Adrenal gland (tissue), 12 donors: Measurements from ENCODE around the gene KLK10. TPM values are rescaled to one million over a fixed set of nuclear protein-coding genes. Genes with fewer than 3 reads are reported as not detected.

Experiments
- DNase-seq, 7 donors: peaks; one replicate each; pipeline ENCODE4 v3.0.0-alpha.2; 2019 to 2020
- H3K27ac ChIP-seq, 5 donors: fragments of 200-600 bp; sonication (generic) in 4 of 5; 1 replicate in 3 of 5; 2 replicates in 2 of 5; pipeline versions ENCODE4 v1.5.1 to v1.8.0; 2016 to 2020; ENCODE audit warnings: mild to moderate bottlenecking in 1 of 5
- H3K27me3 ChIP-seq: fragments of 200-600 bp; 2 replicates; pipeline ENCODE4 v1.8.0; 2021
- H3K36me3 ChIP-seq, 2 donors: fragments of 200-600 bp; replicated peaks in 1 of 2; 1 replicate in 1 of 2; 2 replicates in 1 of 2; pipeline versions ENCODE4 v1.5.1 to v1.8.0; 2018 to 2022
- H3K4me1 ChIP-seq, 2 donors: fragments of 200-600 bp; replicated peaks in 1 of 2; 1 replicate in 1 of 2; 2 replicates in 1 of 2; pipeline versions ENCODE4 v1.5.1 to v1.8.0; 2018 to 2021
- H3K4me3 ChIP-seq, 4 donors: fragments of 200-600 bp; sonication (generic) in 3 of 4; one replicate each; pipeline ENCODE4 v1.5.1; 2016 to 2018
- H3K9me3 ChIP-seq, 3 donors: fragments of 200-600 bp; sonication (generic) in 1 of 3; replicated peaks in 1 of 3; 1 replicate in 2 of 3; 2 replicates in 1 of 3; pipeline versions ENCODE4 v1.5.1 to v1.8.0; 2016 to 2021
- CTCF ChIP-seq, 6 experiments: fragments of 450-650 bp in 4 of 6; fragments of 200-600 bp in 2 of 6; sonication (generic) in 1 of 6; IDR thresholded peaks; 1 replicate in 5 of 6; 2 replicates in 1 of 6; pipeline versions ENCODE4 v1.5.1 to v1.8.0; 2016 to 2021; ENCODE audit warnings: antibody characterized with exemption in 6 of 6, mild to moderate bottlenecking in 2 of 6, moderate library complexity in 1 of 6
- POLR2A ChIP-seq, 2 donors: fragments of 450-650 bp; IDR thresholded peaks; one replicate each; pipeline ENCODE4 v1.6.1; 2017; ENCODE audit warnings: antibody characterized with exemption in 2 of 2, mild to moderate bottlenecking in 2 of 2, moderate library complexity in 1 of 2
- whole genome bisulfite sequencing, 4 donors: extraction: QIAGEN DNeasy Blood & Tissue Kit in 2 of 4; methylation state at CpG; one replicate each; pipeline versions ENCODE4 v1.1.5 to v1.1.7; 2013 to 2017; 5-methylcytosine and 5-hydroxymethylcytosine counted together
- intact Hi-C, 2 donors: fragments of 100-400 bp; cut with DNase I; formaldehyde crosslinking; loops; one replicate each; pipeline versions ENCODE4 v1.14.1 to v1.15.0; 2022 to 2023
- polyA plus RNA-seq, 3 donors: library from polyadenylated mRNA; stranded (reverse); fragments of 200-250 nt in 2 of 3; fragments of 350-450 nt in 1 of 3; fragmentation: Illumina TruSeq in 1 of 3; extraction: RNeasy Lipid Tissue Mini Kit (QIAGEN cat#74804) in 1 of 3; gene quantifications; one replicate each; pipeline ENCODE4 v1.2.3, GENCODE V29; 2013 to 2014
- total RNA-seq, 9 donors: library from RNA; depleted of rRNA in 4 of 9; stranded (reverse); fragments of >200 nt in 4 of 9; fragments of 120-200 nt in 1 of 9; fragmentation: NEBNext Ultra II Directional in 1 of 9; extraction: Animal tissue kit (Norgen Biotek cat#: 25700) in 1 of 9; gene quantifications; one replicate each; pipeline versions ENCODE4 v1.1.0 to v1.2.4, GENCODE V29; 2013 to 2023
- donor health status: healthy with polysubstance abuse.
- donor health status: Bipolar disorder and iron deficiency.
- donor health status: DM: yes; HTN: yes; CAD: no.
- donor health status: DM: no; HTN: no; CAD: no.
- donor health status: DM: no; HTN: no; CAD: no.
- donor health status: DM: yes; HTN: yes; CAD: no.

The KLK10 gene
- total and polyA plus RNA-seq, 12 donors = 0.23 to 1.4 (median 0.38) TPM; not detected in 6

GRCh38 chr19:51040151-51040550 is 20.6 kb upstream of the KLK10 start:
- H3K36me3 ChIP-seq = no peaks in the 10 kb centered on the region
- H3K9me3 ChIP-seq = no peaks in the 10 kb centered on the region
- TF ChIP-seq POLR2A (IDR thresholded peaks at IDR 0.05) = no peak
- no peak for TF ChIP-seq CTCF (IDR thresholded peaks at IDR 0.05)
- DNase-seq = no peak
- no peak overlapping the region for H3K4me3 ChIP-seq
- 86 to 90% (median 88%) methylated on average over 6 of the region's 6 CpGs for WGBS, 4 donors
- intact Hi-C loops = no loop called here
- H3K27me3 ChIP-seq = no peaks in the 10 kb centered on the region
- H3K27ac ChIP-seq = no peak overlapping the region
- H3K4me1 ChIP-seq = no peaks in the 10 kb centered on the region

GRCh38 chr19:51036519-51036918 is 17.0 kb upstream of the KLK10 start:
- WGBS, 4 donors = 44 to 55% (median 49%) methylated on average over 9 of the region's 9 CpGs
- no peak overlapping the region for H3K27ac ChIP-seq
- no peak overlapping the region for H3K4me3 ChIP-seq
- no peak for DNase-seq
- no peaks in the 10 kb centered on the region for H3K4me1 ChIP-seq
- TF ChIP-seq POLR2A (IDR thresholded peaks at IDR 0.05) (no peak), CTCF (IDR thresholded peaks at IDR 0.05) (no peak)
- H3K9me3 ChIP-seq = no peaks in the 10 kb centered on the region
- no peaks in the 10 kb centered on the region for H3K36me3 ChIP-seq
- intact Hi-C loops = no loop called here
- H3K27me3 ChIP-seq = no peaks in the 10 kb centered on the region

- intact Hi-C loops = no loop called here
- H3K27ac ChIP-seq = no peak within 1 kb of the TSS
- 42 to 57% (median 45%) methylated on average over 11 of the region's 11 CpGs for WGBS, 4 donors
- no peaks in the 10 kb centered on the region for H3K36me3 ChIP-seq
- no peak for DNase-seq
- no peak for TF ChIP-seq CTCF (IDR thresholded peaks at IDR 0.05)
- no peak for TF ChIP-seq POLR2A (IDR thresholded peaks at IDR 0.05)
- no peaks in the 10 kb centered on the region for H3K27me3 ChIP-seq
- H3K9me3 ChIP-seq = no peaks in the 10 kb centered on the region
- H3K4me3 ChIP-seq = no peak within 1 kb of the TSS
- H3K4me1 ChIP-seq = no peaks in the 10 kb centered on the region
Measured at GRCh38 chr19:51034704-51035103, 15.2 kb upstream of the KLK10 start, which contains the start of gene KLK12. Gene KLK12, minus strand, starts transcription at chr19:51035002. Its CDS starts 381 bp downstream, at chr19:51034621.

- TF ChIP-seq POLR2A (IDR thresholded peaks at IDR 0.05) (no peak), CTCF (IDR thresholded peaks at IDR 0.05) (no peak)
- Histone ChIP-seq H3K4me1 (no peaks in the 10 kb centered on the region), H3K36me3 (no peaks in the 10 kb centered on the region), H3K9me3 (no peaks in the 10 kb centered on the region), H3K27ac (no peak overlapping the region), H3K4me3 (no peak overlapping the region), H3K27me3 (peaks cover 4% of the 10 kb centered on the region)
- WGBS, 4 donors = 87 to 92% (median 89%) methylated on average over 12 to 28 of the region's 28 CpGs
- DNase-seq = no peak
- intact Hi-C loops = no loop called here
Measured at GRCh38 chr19:51031880-51032225, 12.3 kb upstream of the KLK10 start.
